Nephron progenitor cell (in vitro differentiated cells): ENCODE results near the gene IFNA17.

Experiments used
- DNase-seq: peaks from one replicate; pipeline ENCODE4 v3.0.0; 2021
- H3K27ac Mint-ChIP-seq: 2 replicates; pipeline ENCODE4 v1.8.0; 2021; ENCODE audit warnings: mild to moderate bottlenecking, moderate library complexity, mixed read lengths
- H3K27me3 Mint-ChIP-seq: 2 replicates; pipeline ENCODE4 v1.8.0; 2021; ENCODE audit warnings: mild to moderate bottlenecking, low read depth, mixed read lengths; ENCODE audit not compliant: poor library complexity
- H3K36me3 Mint-ChIP-seq: 2 replicates; pipeline ENCODE4 v1.8.0; 2021; ENCODE audit warnings: low read depth, mixed read lengths
- H3K4me1 Mint-ChIP-seq: 2 replicates; pipeline ENCODE4 v1.8.0; 2021; ENCODE audit warnings: mixed read lengths
- H3K4me3 Mint-ChIP-seq: 2 replicates; pipeline ENCODE4 v1.8.0; 2021; ENCODE audit warnings: mild to moderate bottlenecking, moderate library complexity, mixed read lengths
- H3K9me3 Mint-ChIP-seq: 2 replicates; pipeline ENCODE4 v1.8.0; 2021; ENCODE audit warnings: mild to moderate bottlenecking, moderate library complexity, mixed read lengths
- TF ChIP-seq, protein P1 (sequence below): fragments of 200-600 bp; sonication (generic); IDR thresholded peaks from 2 replicates; pipeline ENCODE4 v1.5.0; 2021; ENCODE audit warnings: antibody characterized with exemption

IFNA17 gene

DNA sequence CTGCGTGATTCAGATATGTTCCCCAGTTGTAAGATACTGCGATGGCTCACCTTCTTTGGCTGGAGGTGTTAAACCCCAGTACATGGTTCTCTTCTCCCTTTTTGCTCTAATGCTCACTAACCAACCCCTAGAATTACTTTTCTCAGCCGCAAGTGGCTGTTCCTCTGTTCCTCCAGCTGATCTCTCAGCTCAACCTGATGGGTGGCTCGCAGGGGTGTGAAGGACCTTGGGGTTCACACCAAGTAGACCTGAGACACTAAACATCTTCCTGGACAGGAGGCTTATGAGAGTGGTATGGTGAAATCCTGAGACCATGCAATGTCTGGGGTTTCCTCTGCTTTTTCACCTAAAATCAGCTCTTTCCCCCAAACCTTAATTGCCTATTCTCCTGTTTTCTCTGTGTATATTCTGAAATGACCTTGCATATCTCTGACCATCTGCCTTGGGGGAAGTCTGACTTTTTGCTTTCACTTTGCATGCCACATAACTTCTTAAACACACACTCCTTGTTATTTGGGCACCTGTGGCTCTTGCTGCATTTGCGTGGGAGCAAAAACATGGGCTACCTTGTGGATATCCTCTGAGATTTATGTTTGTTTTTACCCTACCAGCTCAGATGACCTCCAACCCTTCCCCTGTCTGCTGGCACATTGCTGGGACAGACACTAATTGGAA, 27.7 kb upstream of the IFNA17 start:
- H3K27ac Mint-ChIP-seq: no peak overlapping the region
- H3K4me1 Mint-ChIP-seq: peaks cover 15% of the 10 kb centered on the region
- no peaks in the 10 kb centered on the region for H3K36me3 Mint-ChIP-seq
- DNase-seq: no peak
- H3K27me3 Mint-ChIP-seq: peaks cover 56% of the 10 kb centered on the region
- TF ChIP-seq, protein P1, sequence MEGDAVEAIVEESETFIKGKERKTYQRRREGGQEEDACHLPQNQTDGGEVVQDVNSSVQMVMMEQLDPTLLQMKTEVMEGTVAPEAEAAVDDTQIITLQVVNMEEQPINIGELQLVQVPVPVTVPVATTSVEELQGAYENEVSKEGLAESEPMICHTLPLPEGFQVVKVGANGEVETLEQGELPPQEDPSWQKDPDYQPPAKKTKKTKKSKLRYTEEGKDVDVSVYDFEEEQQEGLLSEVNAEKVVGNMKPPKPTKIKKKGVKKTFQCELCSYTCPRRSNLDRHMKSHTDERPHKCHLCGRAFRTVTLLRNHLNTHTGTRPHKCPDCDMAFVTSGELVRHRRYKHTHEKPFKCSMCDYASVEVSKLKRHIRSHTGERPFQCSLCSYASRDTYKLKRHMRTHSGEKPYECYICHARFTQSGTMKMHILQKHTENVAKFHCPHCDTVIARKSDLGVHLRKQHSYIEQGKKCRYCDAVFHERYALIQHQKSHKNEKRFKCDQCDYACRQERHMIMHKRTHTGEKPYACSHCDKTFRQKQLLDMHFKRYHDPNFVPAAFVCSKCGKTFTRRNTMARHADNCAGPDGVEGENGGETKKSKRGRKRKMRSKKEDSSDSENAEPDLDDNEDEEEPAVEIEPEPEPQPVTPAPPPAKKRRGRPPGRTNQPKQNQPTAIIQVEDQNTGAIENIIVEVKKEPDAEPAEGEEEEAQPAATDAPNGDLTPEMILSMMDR: no peak
- peaks cover 15% of the 10 kb centered on the region for H3K9me3 Mint-ChIP-seq
- H3K4me3 Mint-ChIP-seq: no peak overlapping the region

DNA sequence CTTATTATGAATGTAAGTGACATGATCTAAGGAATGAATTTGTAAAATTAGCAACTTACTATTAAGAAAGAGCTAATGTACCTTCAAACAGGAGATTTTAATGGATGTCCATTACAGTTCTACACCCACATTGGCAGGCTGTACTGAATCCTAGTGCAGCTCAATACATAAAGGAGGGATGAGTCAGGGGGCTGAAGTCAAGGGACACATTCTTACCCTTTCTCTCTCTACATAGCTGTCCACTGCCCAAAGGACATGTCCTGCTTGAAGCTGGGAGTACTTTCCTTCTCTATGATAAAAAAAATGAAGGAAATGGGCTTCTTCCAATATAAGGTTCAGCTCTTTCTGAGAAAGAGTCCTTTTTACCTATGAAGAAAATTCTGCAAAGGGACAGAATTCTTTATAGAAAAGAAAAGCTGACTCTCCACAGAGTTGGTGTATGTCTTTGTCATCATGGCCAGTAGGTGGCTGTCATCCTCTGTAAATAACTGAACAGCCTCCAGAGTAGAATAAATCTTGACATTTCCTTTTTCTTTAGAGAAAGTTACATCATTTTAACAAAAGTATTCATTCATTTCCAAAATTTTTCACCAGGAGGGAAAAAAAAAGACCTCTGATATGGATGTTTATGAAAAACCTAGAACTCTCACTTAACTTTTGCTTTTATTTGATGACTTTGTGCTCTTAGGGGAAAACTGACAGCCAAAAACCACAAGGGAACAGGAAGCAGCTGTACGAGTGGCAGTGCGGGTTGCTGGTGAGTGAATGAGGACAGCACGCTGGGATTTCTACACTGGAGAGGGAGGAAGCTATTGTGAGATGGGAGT, 24.9 kb upstream of the IFNA17 start:
- DNase-seq: peak; percentile 17
- Mint-ChIP-seq H3K27ac (no peak overlapping the region), H3K4me1 (peaks cover 15% of the 10 kb centered on the region), H3K9me3 (peaks cover 4% of the 10 kb centered on the region), H3K27me3 (peaks cover 46% of the 10 kb centered on the region), H3K36me3 (no peaks in the 10 kb centered on the region), H3K4me3 (no peak overlapping the region)
- TF ChIP-seq, protein P1: peak; percentile 64

DNA sequence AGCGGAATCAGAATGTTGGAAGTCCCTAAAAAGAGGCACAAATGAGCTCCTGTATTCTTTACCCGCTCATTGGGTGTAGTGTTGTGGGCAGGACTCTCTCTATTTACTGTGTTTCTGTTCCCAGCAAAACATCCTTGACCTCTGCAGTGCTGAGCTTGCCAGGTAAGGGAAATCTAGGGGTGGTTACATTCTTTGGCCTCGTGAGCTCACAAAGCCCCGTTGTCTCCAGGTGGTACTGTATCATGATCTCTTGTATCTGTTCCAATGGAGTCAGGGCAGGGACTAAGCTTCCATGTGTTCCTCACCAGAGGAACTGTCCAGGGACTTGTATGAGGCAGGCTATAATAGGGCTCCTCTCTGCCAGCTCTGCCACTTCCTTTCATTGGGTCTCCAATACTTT, 23.6 kb upstream of the IFNA17 start:
- no peak overlapping the region for H3K27ac Mint-ChIP-seq
- DNase-seq: no peak
- no peak overlapping the region for H3K4me3 Mint-ChIP-seq
- no peaks in the 10 kb centered on the region for H3K9me3 Mint-ChIP-seq
- H3K36me3 Mint-ChIP-seq: no peaks in the 10 kb centered on the region
- peaks cover 43% of the 10 kb centered on the region for H3K27me3 Mint-ChIP-seq
- TF ChIP-seq, protein P1: no peak
- peaks cover 15% of the 10 kb centered on the region for H3K4me1 Mint-ChIP-seq

DNA sequence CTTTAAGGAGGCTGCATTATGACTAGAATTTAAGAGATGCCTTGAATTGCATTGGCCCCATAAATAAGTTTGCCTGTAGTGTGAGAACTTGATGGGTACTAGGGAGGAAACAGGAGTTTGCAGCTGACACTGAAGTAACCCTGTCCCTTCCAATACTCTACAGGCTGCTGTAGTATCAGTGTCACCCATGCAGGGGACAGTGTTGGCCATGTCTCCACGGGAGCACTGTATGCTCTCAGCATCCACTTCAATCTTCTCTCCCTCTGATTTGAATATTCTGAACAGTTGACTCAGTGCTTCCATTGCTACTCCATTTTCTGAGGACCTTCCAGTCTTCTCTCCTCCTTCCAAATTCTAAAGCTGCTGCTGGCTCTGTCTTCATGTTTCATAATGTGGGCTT, 23.2 kb upstream of the IFNA17 start:
- Mint-ChIP-seq H3K36me3 (no peaks in the 10 kb centered on the region), H3K4me3 (no peak overlapping the region), H3K9me3 (peaks cover 3% of the 10 kb centered on the region), H3K27me3 (peaks cover 39% of the 10 kb centered on the region), H3K27ac (no peak overlapping the region), H3K4me1 (peaks cover 12% of the 10 kb centered on the region)
- no peak for DNase-seq
- TF ChIP-seq, protein P1: no peak

DNA sequence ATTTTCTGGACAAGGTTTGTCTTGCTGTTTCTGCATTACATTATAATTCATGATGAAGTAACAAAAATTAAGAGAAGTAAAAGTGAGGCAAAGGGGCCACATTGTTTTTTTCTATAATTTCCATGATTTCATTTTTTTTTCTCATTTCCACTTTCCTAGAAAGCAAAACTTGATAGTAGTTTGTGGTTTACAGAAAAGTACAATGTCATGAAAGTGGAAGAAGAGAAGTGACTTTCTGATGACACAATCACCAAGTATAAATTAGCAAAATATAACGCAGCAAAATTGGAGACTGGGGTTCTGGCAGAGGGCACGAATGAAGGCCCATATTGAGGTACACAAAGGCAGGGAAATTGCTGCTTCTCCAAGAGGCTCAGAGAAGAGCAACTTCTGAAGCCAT, 16.8 kb upstream of the IFNA17 start:
- Mint-ChIP-seq H3K4me1 (no peaks in the 10 kb centered on the region), H3K9me3 (peaks cover 5% of the 10 kb centered on the region), H3K27me3 (peaks cover 4% of the 10 kb centered on the region), H3K36me3 (no peaks in the 10 kb centered on the region), H3K27ac (no peak overlapping the region), H3K4me3 (no peak overlapping the region)
- no peak for DNase-seq
- TF ChIP-seq, protein P1: no peak
